ENCODE data around the gene GJC2.
A peak's percentile ranks its signal among the peaks of the same experiment; 100 is the strongest.

The GJC2 gene

DNA sequence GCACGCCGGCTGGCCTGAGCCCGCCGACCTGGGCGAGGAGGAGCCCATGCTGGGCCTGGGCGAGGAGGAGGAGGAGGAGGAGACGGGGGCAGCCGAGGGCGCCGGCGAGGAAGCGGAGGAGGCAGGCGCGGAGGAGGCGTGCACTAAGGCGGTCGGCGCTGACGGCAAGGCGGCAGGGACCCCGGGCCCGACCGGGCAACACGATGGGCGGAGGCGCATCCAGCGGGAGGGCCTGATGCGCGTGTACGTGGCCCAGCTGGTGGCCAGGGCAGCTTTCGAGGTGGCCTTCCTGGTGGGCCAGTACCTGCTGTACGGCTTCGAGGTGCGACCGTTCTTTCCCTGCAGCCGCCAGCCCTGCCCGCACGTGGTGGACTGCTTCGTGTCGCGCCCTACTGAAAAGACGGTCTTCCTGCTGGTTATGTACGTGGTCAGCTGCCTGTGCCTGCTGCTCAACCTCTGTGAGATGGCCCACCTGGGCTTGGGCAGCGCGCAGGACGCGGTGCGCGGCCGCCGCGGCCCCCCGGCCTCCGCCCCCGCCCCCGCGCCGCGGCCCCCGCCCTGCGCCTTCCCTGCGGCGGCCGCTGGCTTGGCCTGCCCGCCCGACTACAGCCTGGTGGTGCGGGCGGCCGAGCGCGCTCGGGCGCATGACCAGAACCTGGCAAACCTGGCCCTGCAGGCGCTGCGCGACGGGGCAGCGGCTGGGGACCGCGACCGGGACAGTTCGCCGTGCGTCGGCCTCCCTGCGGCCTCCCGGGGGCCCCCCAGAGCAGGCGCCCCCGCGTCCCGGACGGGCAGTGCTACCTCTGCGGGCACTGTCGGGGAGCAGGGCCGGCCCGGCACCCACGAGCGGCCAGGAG is 8.6 kb downstream of the GJC2 start:
- no peak for DNase-seq

DNA sequence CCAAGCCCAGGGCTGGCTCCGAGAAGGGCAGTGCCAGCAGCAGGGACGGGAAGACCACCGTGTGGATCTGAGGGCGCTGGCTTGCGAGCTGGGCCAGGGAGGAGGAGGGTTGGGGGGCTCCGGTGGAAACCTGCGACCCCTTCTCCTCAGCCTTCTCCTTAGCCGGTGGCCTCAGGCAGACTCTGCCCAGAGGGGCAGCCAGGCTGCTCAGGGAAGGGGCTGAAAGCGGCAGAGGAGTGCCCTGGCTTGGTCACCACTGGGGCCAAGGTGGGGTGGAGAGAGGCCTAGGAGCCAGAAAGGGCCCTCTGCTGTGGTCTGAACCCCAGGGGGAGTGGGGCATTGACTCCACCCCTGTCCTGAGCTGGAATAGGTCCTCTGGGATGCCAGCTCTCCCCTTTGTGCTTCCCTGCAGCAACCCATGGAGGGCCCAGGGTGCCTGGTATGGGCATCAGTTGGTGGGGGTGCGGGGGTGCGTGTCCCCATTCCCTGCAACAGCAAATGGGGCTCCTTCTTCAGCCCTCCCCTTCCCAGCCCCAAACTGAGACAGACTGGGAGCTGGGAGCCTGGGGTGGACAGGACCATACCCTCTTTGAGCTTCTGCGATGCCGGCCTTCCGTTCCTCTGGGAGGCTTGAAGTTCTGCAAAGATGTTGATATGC is 9.4 kb downstream of the GJC2 start:
- no peak for DNase-seq

DNA sequence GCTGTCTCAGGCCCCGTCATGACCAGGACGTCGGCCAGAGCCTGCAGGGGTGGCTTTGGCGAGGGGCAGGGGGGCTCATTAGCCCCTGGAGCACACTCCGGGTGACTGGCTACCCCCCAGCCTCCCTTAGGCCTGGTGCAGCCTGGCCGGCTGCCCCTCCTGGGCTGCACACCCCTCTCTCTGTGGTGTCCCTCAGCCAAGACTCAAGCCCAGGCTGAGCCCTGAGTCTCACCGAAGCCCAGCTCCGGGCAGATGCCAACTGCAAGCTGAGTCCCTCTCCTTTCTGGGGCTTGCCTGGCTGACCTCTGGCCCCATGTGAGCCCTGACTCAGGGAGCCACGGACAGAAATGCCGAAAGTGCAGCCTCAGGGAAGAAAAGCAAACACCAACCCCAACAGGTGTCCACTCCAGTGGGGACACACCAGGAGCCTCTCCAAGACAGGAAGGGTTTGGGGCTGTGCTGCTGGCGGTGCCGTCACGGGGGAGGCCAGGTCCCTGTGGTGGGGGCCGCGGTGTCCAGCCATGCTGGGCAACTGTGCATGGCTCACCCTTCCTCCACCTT is 10.6 kb downstream of the GJC2 start:
- no peak for DNase-seq

DNA sequence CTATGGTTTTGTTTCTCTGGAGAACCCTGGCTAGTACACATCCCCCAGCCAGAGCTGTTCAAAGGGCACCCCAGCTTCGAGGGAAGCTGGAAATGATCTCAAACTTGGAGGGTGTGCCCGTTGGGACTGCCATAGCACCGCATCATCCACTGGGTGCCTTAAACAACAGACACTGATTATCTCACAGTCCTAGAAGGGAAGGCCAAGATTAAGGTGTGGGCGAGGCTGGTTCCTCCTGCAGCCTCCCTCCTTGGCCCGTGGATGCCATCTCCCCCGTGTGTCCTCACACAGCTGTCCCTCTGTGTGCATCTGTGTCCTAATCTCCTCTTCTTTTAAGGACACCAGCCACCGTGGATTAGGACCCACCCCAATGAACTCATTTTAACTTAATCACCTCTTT is 11.6 kb downstream of the GJC2 start:
- no peak for DNase-seq

DNA sequence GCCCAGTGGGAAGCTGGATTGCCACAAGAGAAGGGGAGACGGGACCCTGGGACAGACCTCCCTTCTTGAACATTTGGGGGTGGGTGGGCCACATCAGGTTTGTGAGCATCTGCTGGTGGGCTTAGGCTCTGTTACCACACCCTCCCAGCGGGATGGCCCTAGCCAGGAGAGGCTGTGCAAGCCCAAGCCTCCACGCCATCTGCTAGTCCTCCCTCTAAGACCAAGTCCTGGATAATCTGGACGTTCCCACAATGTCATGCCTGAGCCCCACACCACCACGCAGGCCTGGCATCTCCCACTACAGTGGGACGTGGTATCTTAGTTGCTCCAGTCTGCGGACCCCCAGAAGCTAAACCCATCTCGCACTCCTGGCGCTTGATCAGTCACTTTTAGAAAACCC is 12.1 kb downstream of the GJC2 start:
- no peak for DNase-seq

DNA sequence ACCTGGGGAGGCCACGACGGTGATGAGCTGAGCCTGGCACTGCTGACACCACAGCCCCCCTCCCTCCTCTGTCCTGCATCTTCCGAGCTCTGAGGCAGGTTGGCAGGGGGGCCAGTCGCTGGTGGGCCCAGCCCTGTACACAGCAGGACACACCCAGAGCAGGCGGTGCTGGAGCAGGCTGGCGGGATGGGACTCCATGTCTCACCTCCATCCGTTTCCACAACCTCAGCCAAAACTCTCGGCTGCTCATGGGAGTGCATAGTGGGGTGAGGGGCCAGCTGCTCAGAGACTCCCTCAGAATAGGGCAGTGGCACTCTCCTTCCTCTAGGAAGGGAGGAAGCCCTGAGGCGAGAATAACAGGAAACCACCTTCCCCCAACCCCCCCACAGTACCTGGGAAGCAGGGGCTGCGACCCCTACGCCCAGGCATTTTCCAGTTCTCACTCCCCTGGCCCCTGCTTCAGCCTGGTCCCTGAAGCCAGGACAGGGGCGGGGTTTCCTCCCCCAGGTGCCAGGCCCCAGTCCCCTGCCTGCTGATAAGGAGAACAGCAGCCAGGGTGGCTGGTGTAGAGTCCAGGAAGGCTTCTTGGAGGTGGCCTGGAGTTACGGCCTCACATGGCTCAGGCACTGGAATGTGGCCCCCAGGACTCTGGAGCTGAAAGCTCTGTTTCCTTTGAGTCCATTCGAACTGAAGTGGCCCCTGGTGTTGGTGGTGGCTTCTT is 12.7 kb downstream of the GJC2 start:
- peak; percentile 72 for DNase-seq

DNA sequence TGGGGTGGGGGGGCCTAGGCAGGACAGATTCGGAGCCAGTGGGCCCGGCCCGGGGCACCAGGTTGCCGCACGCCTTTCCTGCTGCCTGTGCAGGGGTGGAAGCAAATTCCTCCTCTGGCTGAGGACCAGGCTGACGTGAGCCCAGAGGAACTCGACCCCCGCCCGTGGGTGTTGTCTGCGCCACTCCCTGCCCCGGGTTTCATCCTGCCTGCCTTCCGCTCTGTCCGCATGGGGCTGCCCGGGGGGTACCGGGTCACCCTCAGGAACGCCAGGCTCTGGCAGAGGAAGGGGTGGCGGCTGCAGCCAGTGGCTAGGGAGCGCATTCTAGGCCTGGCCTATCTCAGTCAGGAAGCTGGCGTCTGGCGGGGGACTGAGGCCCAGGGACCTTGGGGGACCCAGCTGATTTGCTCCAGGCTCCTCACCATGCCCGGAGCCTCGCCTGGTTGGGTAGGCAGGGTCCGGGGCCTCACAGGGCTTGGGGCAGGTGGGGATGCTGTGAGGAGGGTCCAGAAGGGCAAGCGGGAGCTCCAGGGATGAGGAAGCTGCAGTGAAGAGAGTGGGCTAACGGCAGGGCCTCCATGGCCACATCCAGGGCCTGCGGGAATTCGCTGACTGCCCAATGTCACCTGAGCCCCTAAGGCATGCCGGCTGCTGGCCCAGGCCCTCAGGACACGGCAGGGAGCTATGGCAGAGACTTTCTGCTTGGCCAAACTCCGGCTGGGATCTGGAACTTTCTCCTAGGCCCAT is 13.4 kb downstream of the GJC2 start:
- DNase-seq: peak; percentile 62

DNA sequence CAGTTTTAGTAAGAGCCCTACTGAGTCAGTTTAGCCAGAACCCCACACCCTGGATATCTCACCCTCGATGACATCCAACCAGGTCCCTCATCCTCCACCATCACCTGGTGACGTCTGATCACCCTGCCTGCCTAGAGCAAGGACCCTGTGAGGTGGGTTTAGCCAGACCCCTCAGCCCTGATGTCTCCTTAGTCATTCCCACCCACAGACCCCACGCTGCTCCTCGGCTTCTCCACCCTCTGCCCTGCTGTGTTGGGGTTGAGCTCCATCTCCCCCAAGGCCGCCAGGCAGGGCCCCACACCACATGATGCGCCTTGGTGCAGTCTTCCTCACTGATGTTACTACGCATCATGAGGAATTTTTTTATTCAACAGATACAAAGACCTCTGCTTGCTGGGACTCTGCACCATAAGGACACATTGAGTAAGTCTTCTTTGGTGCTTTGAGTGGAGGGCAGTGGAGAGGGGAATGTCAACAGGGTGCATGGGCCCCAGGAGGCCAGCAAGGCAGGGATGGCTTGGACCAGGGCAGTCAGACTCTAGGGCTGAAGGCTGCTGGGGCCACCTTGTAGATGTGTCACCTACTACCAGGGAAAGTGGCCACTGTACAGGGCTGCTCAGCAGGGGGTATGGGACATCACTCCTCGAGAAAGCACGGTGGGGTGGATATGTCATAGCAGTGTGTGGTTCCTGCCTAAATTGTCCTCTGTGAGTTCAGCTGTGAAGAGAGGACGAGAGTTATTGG is 14.2 kb downstream of the GJC2 start:
- no peak for DNase-seq

DNA sequence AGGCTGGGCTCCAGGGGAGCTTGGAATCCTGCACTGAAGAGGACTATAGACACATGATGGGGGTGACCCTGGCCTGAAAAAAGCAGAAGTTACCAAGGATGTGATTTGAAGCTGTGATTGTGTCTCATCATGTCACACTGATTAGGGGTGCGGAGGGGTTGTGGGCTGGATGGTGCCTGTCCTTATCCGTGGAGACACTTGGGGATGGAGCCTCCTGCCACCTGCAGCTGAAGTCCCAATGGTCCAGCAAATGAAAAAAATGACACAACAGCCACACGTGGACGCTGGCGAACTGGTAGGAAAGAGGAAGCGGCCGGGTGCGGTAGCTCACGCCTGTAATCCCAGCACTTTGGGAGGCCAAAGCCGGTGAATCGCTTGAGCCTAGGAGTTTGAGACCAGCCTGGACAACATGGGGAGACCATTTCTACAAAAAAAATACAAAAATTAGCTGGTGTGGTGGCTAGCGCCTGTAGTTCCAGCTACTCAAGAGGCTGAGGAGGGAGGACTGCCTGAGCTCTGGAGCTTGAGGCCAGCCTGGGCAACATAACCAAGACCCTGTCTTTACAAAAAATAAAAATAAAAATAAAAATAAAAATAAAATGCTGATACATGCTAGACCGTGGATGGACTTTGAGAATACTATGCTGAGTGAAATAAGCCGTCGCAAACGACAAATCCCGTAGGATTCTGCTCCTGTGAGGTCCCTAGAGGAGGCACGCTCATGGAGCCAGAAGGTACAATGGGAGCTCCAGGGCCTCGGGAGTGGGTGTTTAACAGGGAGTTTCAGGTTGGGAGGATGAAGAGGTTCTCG is 15.0 kb downstream of the GJC2 start:
- no peak for DNase-seq

DNA sequence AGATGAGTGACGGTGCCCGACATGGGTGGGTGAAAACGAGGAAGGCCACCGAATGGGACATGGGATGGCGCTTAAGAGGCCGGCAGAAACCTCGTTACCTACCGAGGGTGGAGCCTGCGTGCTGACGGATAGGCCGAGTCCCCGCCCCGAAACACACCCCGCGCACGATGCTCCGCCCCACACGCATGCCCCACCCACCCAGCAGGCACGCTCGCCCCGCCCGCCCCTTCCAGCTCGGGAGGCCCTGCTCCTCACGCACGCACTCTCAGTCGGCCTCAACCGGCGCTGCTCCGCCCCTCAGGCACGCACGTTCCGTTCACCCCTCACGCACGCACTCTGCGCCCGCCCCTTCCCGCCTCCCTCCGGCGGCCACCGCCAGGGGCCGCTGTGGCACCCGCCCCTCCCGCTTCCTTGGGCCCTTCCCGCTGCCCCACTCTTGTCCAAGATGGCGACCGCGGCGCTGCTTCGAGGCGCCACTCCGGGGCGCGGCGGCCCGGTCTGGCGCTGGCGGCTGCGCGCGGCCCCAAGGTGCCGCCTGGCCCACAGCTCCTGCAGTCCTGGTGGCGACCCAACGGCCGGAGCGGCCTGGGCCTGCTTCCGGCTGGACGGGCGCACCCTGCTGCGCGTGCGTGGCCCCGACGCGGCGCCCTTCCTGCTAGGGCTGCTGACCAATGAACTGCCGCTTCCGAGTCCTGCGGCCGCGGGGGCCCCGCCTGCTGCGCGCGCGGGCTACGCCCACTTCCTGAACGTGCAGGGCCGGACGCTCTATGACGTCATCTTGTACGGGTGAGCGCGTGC is 15.8 kb downstream of the GJC2 start, which contains the start of gene IBA57:
Gene IBA57, plus strand, starts transcription at position 433 of the 798 bp plus-strand sequence. Its CDS starts 13 bp downstream, at position 446.
- peak; percentile 100 for DNase-seq

DNA sequence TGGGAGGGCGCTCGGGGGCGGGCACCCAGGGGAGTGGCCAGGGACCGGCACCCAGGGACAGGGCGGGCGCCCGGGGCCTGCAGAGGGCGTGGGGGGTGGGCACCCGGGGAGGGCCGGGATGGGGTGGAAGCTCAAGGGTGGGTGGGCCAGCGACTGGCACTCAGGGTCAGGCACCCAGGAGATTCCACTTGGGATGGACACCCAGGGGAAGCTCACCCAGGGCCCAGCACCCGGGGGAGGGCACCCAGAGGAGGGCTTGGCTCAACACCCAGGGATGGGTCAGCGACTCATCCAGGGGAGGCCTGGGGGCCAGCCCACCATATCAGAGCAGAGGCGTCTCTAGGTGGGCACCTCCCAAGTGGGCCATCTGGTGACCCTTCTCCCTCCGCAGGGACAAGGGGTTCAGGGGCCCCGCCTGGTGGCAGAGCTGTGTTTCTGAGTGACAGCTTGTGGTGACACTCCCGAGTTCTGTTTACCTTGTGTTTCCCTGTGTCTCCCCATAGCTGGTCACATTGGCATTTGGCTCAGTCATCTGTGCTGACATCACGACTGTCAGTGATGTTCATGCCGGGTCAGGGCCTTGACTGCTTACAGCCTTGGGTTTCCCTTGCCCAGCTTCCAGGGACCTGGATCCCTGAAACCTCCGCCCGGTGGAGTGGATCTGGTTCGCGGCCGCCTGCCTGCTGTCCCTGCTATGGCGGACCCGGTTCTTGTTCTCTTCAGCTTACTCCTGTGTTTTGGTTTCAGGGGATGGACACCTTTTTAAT is 16.6 kb downstream of the GJC2 start:
- peak; percentile 85 for DNase-seq

DNA sequence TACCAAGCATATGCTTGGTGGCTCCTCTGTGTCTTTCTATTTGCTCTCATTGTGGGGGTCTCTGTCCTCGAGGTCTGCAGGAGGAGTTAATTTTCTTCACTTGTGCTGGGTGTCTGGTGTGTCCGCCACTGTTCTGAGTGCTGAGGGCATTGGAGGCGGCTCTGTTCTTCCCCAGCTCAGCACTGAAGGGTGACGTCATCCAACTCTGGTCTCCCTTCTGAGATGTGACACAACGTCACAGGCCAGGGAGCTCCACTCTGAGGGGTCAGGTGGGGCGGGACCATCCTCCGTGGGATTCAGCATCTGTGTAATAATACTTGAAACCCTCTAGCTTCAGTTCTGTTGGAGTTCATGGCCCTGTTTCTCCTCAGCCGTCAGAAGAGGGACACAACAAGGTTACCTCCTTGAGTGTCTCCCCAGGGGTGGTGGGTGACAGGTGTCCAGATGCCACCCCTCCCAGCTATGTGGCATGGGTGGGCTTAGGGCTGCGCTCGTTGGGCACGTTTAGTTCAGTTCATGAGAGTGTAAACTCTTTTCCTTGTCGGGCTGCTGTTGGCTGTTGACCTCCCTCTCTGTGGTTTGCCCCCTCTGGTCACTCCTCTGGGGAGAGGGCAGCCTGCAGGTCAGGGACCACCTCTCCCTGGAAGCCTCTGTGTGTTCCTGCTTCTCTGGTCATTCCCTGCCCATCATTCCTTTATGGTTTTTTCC is 19.0 kb downstream of the GJC2 start:
- no peak for DNase-seq

DNA sequence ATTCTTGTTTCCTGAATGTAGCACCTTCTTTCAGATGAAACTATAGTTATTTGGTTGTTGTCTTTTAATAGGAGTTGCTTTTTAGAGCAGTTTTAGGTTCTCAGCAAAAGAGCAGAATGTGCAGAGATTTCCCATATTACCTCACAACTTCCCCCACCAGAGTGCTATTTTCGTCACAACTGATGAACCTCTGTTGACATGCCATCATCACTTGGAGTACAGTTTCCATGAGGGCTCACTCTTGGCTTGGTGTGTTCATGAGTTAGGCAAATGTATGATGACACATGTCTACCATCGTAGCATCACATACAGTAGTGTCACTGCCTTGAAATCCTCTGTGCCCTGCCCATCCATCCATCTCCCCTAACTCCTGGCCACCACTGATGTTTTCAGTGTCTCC is 19.6 kb downstream of the GJC2 start:
- no peak for DNase-seq

DNA sequence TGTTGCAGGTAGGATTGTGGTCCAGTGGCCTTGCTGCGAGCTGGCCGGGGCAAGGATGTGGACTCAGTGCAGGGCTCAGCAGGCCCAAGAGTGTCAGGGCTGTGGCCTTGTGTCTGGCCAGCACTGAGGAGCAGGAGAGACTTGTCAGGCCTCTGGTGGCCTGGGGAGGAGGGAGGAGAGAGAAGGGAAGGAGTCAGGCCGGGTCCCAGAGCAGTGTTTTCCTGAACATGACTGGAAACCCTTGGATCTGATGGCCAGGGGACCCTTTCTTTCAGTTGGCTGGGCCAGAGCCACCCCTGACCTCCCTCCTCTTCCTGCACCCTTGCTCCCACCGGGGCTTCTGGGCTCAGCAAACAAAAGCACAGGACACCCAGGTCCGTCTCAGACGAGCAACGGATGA is 20.9 kb downstream of the GJC2 start:
- no peak for DNase-seq

DNA sequence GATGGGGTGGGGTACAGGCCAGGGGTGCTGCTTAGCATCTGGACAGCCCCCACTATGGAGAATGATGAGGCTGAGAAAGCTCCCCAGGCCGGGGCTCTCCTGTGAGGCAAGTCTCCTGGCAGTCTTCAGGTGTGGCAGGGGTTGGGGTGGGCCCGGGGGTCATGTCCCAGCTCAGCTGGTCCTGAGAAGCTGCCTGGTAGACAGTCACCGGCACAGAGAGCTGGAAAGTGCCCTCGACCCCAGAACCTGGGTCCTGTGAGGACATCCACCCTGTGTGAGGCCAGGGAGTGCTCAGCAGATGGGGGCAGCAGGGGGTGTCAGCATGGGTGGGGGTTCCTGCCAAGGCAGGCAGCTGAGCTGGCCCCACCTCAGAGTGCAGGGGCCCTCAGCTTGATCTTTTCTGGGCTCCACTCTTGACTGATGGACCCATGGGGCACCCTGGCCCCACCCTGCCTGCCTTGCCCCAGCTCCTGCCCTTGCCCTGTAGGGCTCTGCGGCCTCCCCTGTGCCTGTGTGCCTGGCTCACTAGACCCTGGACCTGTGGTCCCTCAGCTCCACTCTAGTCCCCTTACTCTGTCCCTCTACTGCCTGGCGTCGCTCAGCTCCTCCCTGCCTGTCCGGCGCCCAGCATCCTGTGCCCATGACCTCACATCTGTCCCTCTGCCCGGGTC is 21.6 kb downstream of the GJC2 start:
- DNase-seq: no peak

DNA sequence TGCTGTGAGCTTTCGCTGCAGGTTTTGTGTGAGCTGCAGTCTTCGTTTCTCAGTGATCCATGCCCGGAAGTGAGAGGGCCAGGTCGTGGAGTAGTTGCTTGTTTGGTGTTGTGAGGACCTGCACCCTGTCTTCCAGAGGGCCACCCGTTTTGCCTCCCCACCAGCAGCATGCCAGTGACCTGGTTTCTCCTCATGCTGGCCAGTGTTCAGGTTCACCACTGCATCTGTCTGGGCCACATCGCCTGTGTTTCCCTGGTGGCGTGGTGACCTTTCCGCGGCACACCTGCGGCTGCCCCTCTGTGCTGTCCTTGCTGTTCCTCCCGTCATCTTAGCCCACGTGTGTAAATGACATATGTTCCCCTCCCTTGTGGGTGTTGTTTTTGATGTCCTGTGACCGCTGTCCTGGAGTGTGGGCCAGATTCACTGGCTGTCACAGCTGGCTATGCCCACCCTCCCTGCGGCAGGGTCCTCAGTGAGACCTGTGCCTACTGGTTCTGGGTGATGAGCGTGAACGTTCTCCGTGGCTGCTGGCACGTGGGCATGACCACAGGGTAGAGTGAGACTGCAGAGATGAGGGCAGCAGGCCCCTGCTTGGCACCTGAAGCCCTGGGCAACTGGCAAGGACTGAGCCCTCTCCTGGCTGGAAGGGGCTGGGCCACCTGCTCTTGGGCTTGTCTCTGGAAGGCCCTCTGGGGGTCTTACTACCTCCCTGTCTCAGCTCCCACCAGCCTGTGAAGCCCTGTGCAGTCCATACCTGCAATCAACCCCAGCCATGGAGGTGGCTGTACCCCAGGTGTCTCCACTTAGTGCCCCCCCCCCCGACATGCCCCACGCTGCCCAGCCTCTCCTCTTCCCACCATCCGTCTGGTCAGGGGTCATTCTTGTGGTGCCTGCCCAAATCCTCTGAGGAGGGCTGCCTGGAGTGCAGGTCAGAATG is 23.1 kb downstream of the GJC2 start:
- DNase-seq: no peak
